OCI-LY7 (cell line): ENCODE results near the gene PIK3R3. TPM values are rescaled to one million over a fixed set of nuclear protein-coding genes. Genes with fewer than 3 reads are reported as not detected.

Source experiments
- BruUV-seq: library from RNA; stranded (reverse); fragments of 400-500 nt; replicated peaks from 2 replicates; lab custom pipeline; 2021; lab: Mats Ljungman, UMichigan
- CTCF ChIA-PET: fragments of 300-600 bp; sonication (Branson Sonifier 250); formaldehyde crosslinking; loops from one replicate; lab custom pipeline; 2022; ENCODE audit warnings: antibody characterized with exemption; ENCODE audit not compliant: unreplicated experiment; lab: Charles Lee
- POLR2A ChIA-PET: fragments of 300-600 bp; sonication (Branson Sonifier 250); formaldehyde crosslinking; loops from one replicate; lab custom pipeline; 2022; ENCODE audit warnings: antibody characterized with exemption; lab: Charles Lee
- DNase-seq: peaks from one replicate; pipeline ENCODE4 v3.0.0-alpha.2; 2015; ENCODE audit warnings: low spot score
- H2AFZ ChIP-seq: fragments of 200-600 bp; sonication (generic), shearing (Covaris generic); 2 replicates; pipeline ENCODE4 v1.6.1; 2014; ENCODE audit warnings: mild to moderate bottlenecking, antibody characterized with exemption, low read length, moderate library complexity
- H3K27ac ChIP-seq: fragments of 200-600 bp; sonication (generic); 2 replicates; pipeline ENCODE4 v1.5.1; 2014; ENCODE audit warnings: mixed run types, low read depth, mild to moderate bottlenecking, moderate library complexity, low read length, inconsistent platforms; ENCODE audit not compliant: poor library complexity, severe bottlenecking
- H3K36me3 ChIP-seq: fragments of 200-600 bp; sonication (generic); 2 replicates; pipeline ENCODE4 v1.6.1; 2014; ENCODE audit warnings: mild to moderate bottlenecking, antibody characterized with exemption, low read length, moderate library complexity, mixed read lengths; ENCODE audit not compliant: insufficient read depth
- H3K4me1 ChIP-seq: fragments of 200-600 bp; sonication (generic); 2 replicates; pipeline ENCODE4 v1.5.1; 2014; ENCODE audit warnings: mild to moderate bottlenecking, low read length; ENCODE audit not compliant: insufficient read depth, poor library complexity, severe bottlenecking
- H3K4me2 ChIP-seq: fragments of 200-600 bp; sonication (generic); 2 replicates; pipeline ENCODE4 v1.6.1; 2014; ENCODE audit warnings: mild to moderate bottlenecking, low read length
- H3K4me3 ChIP-seq: fragments of 200-600 bp; sonication (generic); 2 replicates; pipeline ENCODE4 v1.5.1; 2014; ENCODE audit warnings: mild to moderate bottlenecking, low read depth, low read length; ENCODE audit not compliant: poor library complexity, severe bottlenecking
- H3K79me2 ChIP-seq: fragments of 200-600 bp; sonication (generic); 2 replicates; pipeline ENCODE4 v1.6.1; 2016; ENCODE audit warnings: low read depth, mild to moderate bottlenecking, low read length, moderate library complexity, mixed read lengths; ENCODE audit not compliant: insufficient read depth
- H3K9me2 ChIP-seq: fragments of 200-600 bp; sonication (generic); 2 replicates; pipeline ENCODE4 v1.6.1; 2016; ENCODE audit warnings: mild to moderate bottlenecking, low read length, mixed read lengths; ENCODE audit not compliant: insufficient read depth
- H3K9me3 ChIP-seq: fragments of 200-600 bp; sonication (generic); 2 replicates; pipeline ENCODE4 v1.6.1; 2014; ENCODE audit warnings: mild to moderate bottlenecking, mixed run types, low read length, mixed read lengths
- H4K20me1 ChIP-seq: fragments of 200-600 bp; sonication (generic); 2 replicates; pipeline ENCODE4 v1.6.1; 2014; ENCODE audit warnings: mild to moderate bottlenecking, antibody characterized with exemption, low read length, moderate library complexity, mixed read lengths; ENCODE audit not compliant: insufficient read depth
- EZH2phosphoT487 ChIP-seq: fragments of 200-600 bp; sonication (generic); IDR thresholded peaks from 2 replicates; pipeline ENCODE4 v1.6.1; 2018; ENCODE audit warnings: low read depth, borderline replicate concordance, mild to moderate bottlenecking, mixed run types, antibody characterized with exemption, low read length, moderate library complexity, mixed read lengths
- intact Hi-C: fragments of 100-400 bp; cut with micrococcal nuclease; formaldehyde crosslinking; loops from one replicate; pipeline ENCODE4 v1.10.0; 2022; ENCODE audit not compliant: unreplicated experiment
- total RNA-seq, 2 experiments: library from RNA; depleted of rRNA in 1 of 2; stranded (reverse); fragments of >200 nt in 1 of 2; shearing (Covaris generic) in 1 of 2; gene quantifications; 2 replicates each; pipeline ENCODE4 v1.2.3, GENCODE V29; 2014 to 2022
- TF ChIP-seq, protein P1 (sequence below): fragments of 200-600 bp; sonication (generic); conservative IDR thresholded peaks from 2 replicates; pipeline ENCODE4 v1.5.1; 2014; ENCODE audit warnings: mild to moderate bottlenecking, antibody characterized with exemption, low read length, moderate library complexity, mixed read lengths

The PIK3R3 gene
- total RNA-seq, 2 experiments from 2014 or later: 12.7 to 27.0 TPM

DNA sequence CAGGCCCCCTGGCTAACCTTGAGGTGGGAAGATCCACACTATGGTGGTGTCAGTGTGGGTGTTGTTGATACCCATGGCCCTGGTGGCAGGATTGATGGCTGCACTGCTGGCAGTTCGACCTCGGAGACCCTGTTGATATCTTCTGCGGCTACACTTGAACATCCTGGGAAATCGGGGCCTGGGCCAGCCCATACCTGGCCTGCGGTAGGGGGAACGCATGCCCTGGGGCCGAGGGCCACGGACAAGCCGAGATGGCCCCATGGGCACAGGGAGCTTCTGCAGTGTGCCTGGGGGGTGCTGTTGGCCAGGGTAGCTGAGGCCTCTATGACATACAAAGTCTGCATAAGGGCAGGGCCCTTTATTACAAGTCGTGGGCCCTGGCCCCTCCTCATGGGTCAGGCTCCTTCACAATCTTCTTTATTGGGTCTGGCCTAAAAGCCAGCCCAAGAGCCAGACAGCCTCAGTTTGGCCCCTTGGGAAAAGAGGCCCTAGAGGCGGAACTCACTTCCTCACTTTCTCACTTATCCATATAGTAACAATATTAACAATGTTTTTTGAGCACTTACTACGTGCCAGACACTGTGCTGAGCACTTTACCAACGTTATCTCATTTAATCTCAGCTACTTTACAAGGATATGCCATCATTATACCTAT lies 43.9 kb upstream of the PIK3R3 start, which contains the start of gene P3R3URF:
TSS of gene P3R3URF (minus strand) at position 278 of the 655 bp plus-strand sequence. CDS start at position 261, 17 bp downstream.
- Histone ChIP-seq H3K4me1 (peaks cover 58% of the 10 kb centered on the region), H3K36me3 (no peaks in the 10 kb centered on the region), H3K4me2 (no peak within 1 kb of the TSS), H4K20me1 (no peaks in the 10 kb centered on the region), H2AFZ (peak within 1 kb of the TSS; percentile 26; the same call in 1 of the 2 replicates), H3K9me3 (no peaks in the 10 kb centered on the region), H3K27ac (no peak within 1 kb of the TSS), H3K79me2 (no peaks in the 10 kb centered on the region), H3K4me3 (no peak within 1 kb of the TSS), H3K9me2 (no peaks in the 10 kb centered on the region)
- CTCF ChIA-PET: interaction anchor here (0.6 to 1.4 kb wide), 2 partner anchors 47 to 176 kb away, joined by 3 to 10 read pairs; no protein-coding TSS in a partner anchor
- intact Hi-C loops: no loop called here
- DNase-seq: no peak
- no TSS peak for BruUV-seq
- no peak for TF ChIP-seq EZH2phosphoT487
- TF ChIP-seq, protein P1, sequence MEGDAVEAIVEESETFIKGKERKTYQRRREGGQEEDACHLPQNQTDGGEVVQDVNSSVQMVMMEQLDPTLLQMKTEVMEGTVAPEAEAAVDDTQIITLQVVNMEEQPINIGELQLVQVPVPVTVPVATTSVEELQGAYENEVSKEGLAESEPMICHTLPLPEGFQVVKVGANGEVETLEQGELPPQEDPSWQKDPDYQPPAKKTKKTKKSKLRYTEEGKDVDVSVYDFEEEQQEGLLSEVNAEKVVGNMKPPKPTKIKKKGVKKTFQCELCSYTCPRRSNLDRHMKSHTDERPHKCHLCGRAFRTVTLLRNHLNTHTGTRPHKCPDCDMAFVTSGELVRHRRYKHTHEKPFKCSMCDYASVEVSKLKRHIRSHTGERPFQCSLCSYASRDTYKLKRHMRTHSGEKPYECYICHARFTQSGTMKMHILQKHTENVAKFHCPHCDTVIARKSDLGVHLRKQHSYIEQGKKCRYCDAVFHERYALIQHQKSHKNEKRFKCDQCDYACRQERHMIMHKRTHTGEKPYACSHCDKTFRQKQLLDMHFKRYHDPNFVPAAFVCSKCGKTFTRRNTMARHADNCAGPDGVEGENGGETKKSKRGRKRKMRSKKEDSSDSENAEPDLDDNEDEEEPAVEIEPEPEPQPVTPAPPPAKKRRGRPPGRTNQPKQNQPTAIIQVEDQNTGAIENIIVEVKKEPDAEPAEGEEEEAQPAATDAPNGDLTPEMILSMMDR: no peak
- POLR2A ChIA-PET: interaction anchor here (0.7 to 1.6 kb wide), 3 partner anchors 9 to 164 kb away, joined by 3 to 5 read pairs (median 3); no protein-coding TSS in a partner anchor

DNA sequence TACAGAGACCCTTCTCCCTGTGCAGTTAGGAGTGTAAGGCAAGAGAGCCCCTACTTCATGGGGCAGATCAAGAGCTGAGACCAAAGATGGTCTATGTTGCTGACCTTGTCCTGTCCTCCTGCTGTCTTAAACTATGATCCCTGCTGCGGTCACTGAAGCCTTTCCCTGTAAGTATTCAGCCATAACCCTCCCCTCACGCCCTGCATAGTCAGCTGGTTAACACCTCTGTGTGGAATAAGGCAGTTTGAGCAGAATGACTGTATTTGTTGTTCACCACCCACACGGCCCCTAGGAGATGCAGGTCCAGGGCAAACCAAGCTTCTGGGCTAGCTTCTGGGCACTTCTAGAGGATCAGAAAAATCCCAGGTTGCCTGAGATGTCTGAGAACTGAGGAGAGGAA lies 42.8 kb upstream of the PIK3R3 start:
- intact Hi-C loops: no loop called here

More for the DNA sequence above, 42.8 kb upstream of the PIK3R3 start:
- Histone ChIP-seq H3K4me1 (peaks cover 62% of the 10 kb centered on the region), H3K9me3 (no peaks in the 10 kb centered on the region), H3K36me3 (no peaks in the 10 kb centered on the region), H3K4me3 (no peak overlapping the region), H2AFZ (peak overlapping the region; percentile 8; the same call in 1 of the 2 replicates), H3K79me2 (no peaks in the 10 kb centered on the region), H4K20me1 (no peaks in the 10 kb centered on the region), H3K4me2 (no peak overlapping the region), H3K27ac (no peak overlapping the region), H3K9me2 (no peaks in the 10 kb centered on the region)
- no peak for DNase-seq
- BruUV-seq: no TSS peak
- ChIA-PET CTCF (interaction anchor here (1.4 kb wide), 1 partner anchor 48 kb away, joined by 10 read pairs; no protein-coding TSS in a partner anchor), POLR2A (interaction anchor here (1.0 kb wide), 1 partner anchor 136 kb away, joined by 4 read pairs; no protein-coding TSS in a partner anchor)
- TF ChIP-seq, protein P1: no peak
- TF ChIP-seq EZH2phosphoT487: no peak
